Measurements from ENCODE around the gene FJX1.

Gene FJX1

GRCh38 chr11:35608502-35608901, 9.8 kb upstream of the FJX1 start:
- DNase-seq: no peak

- DNase-seq: no peak
Measured at GRCh38 chr11:35609656-35610055, 8.6 kb upstream of the FJX1 start.

- DNase-seq: no peak
Measured at GRCh38 chr11:35610631-35611030, 7.6 kb upstream of the FJX1 start.

- DNase-seq: no peak
Measured at GRCh38 chr11:35611741-35612140, 6.5 kb upstream of the FJX1 start.

- DNase-seq: no peak
Measured at GRCh38 chr11:35614939-35615569, 3.2 kb upstream of the FJX1 start.

- no peak for DNase-seq
Measured at GRCh38 chr11:35615921-35616900, 2.0 kb upstream of the FJX1 start.

- no peak for DNase-seq
Measured at GRCh38 chr11:35617316-35617686, 959 bp upstream of the FJX1 start.

- peak; percentile 51 for DNase-seq
Measured at GRCh38 chr11:35618497-35619115, 346 bp downstream of the FJX1 start.

GRCh38 chr11:35619116-35619854, 1.0 kb downstream of the FJX1 start:
- DNase-seq: peak; percentile 58

GRCh38 chr11:35619855-35620640, 1.8 kb downstream of the FJX1 start:
- DNase-seq: peak; percentile 22

GRCh38 chr11:35620795-35621194, 2.5 kb downstream of the FJX1 start:
- DNase-seq: no peak

- DNase-seq: no peak
Measured at GRCh38 chr11:35621620-35622019, 3.4 kb downstream of the FJX1 start.

GRCh38 chr11:35622070-35622469, 3.8 kb downstream of the FJX1 start:
- DNase-seq: no peak

- no peak for DNase-seq
Measured at GRCh38 chr11:35623621-35624168, 5.4 kb downstream of the FJX1 start.

- no peak for DNase-seq
Measured at GRCh38 chr11:35624316-35624715, 6.1 kb downstream of the FJX1 start.

- DNase-seq: no peak
Measured at GRCh38 chr11:35624781-35625180, 6.5 kb downstream of the FJX1 start.

- no peak for DNase-seq
Measured at GRCh38 chr11:35626501-35626900, 8.2 kb downstream of the FJX1 start.

GRCh38 chr11:35629511-35629910, 11.3 kb downstream of the FJX1 start:
- no peak for DNase-seq

- no peak for DNase-seq
Measured at GRCh38 chr11:35629914-35630313, 11.7 kb downstream of the FJX1 start.

GRCh38 chr11:35631891-35632290, 13.6 kb downstream of the FJX1 start:
- no peak for DNase-seq

GRCh38 chr11:35632301-35632700, 14.0 kb downstream of the FJX1 start:
- DNase-seq: no peak
